Glutamatergic neuron (in vitro differentiated cells): Measurements from ENCODE around the gene COL25A1. TPM values are rescaled to one million over a fixed set of nuclear protein-coding genes. Genes with fewer than 3 reads are reported as not detected.
"Not testable (repeated sequence)": the region's sequence is repeated elsewhere in the genome, so short reads cannot be mapped to it uniquely, and the experiment has no call there.

Experiments
- DNase-seq: peaks from one replicate; pipeline ENCODE4 v3.0.0; 2022
- H3K27ac Mint-ChIP-seq: one replicate; pipeline ENCODE4 v1.8.0; 2020; ENCODE audit warnings: mild to moderate bottlenecking, mixed read lengths, inconsistent platforms; ENCODE audit not compliant: unreplicated experiment
- H3K27me3 Mint-ChIP-seq: one replicate; pipeline ENCODE4 v1.8.0; 2020; ENCODE audit warnings: mild to moderate bottlenecking, moderate library complexity, mixed read lengths, inconsistent platforms; ENCODE audit not compliant: unreplicated experiment
- H3K36me3 Mint-ChIP-seq: one replicate; pipeline ENCODE4 v1.8.0; 2020; ENCODE audit warnings: mild to moderate bottlenecking, mixed read lengths, inconsistent platforms; ENCODE audit not compliant: unreplicated experiment
- H3K4me1 Mint-ChIP-seq: one replicate; pipeline ENCODE4 v1.8.0; 2020; ENCODE audit warnings: mild to moderate bottlenecking, low read depth, mixed read lengths, inconsistent platforms; ENCODE audit not compliant: unreplicated experiment
- H3K4me3 Mint-ChIP-seq: one replicate; pipeline ENCODE4 v1.8.0; 2020; ENCODE audit warnings: mild to moderate bottlenecking, mixed read lengths, inconsistent platforms; ENCODE audit not compliant: unreplicated experiment
- H3K9me3 Mint-ChIP-seq: one replicate; pipeline ENCODE4 v1.8.0; 2020; ENCODE audit warnings: mild to moderate bottlenecking, moderate library complexity, mixed read lengths, inconsistent platforms; ENCODE audit not compliant: unreplicated experiment
- CTCF ChIP-seq: fragments of 200-600 bp; sonication (generic); IDR thresholded peaks from one replicate; pipeline ENCODE4 v1.5.0; 2021; ENCODE audit not compliant: partially characterized antibody, unreplicated experiment
- total RNA-seq: library from RNA; stranded (reverse); fragmentation: NEBNext Ultra II Directional; extraction: Animal tissue kit (Norgen Biotek cat#: 25700); gene quantifications from one replicate; pipeline ENCODE4 v1.2.1, GENCODE V29; 2021; ENCODE audit not compliant: unreplicated experiment

COL25A1 gene
- total RNA-seq, 1 donor from 2014 or later: 1.1 TPM

DNA sequence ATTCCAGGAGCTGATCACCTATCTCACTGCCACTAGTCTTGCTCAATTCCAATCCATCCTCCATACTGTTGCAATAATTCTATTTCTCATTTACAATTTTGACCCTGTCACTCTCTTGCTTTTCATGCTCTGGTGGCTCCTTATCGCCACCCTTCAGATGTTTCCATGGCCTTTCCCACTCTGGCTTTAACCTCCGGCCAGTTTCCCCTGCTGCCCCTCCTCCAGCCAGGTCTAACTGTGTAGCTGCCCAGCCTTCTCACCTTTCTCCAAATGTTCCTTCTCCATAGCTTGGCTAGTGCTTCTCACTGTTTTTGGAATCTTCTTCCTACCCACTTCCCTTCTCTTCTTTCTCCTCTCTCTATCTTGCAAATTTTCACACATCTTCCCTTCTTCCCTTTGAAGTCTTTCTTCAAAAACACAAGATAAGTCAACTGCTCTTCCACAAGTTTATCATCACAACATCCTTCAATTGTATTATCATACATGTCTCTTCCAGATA lies 153.8 kb downstream of the COL25A1 start:
- no peak for TF ChIP-seq CTCF
- H3K27ac Mint-ChIP-seq: no peak overlapping the region
- H3K9me3 Mint-ChIP-seq: peaks cover 2% of the 10 kb centered on the region
- no peaks in the 10 kb centered on the region for H3K4me1 Mint-ChIP-seq
- H3K36me3 Mint-ChIP-seq: peaks cover under 1% of the 10 kb centered on the region
- peaks cover 2% of the 10 kb centered on the region for H3K27me3 Mint-ChIP-seq
- H3K4me3 Mint-ChIP-seq: no peak overlapping the region
- DNase-seq: no peak

DNA sequence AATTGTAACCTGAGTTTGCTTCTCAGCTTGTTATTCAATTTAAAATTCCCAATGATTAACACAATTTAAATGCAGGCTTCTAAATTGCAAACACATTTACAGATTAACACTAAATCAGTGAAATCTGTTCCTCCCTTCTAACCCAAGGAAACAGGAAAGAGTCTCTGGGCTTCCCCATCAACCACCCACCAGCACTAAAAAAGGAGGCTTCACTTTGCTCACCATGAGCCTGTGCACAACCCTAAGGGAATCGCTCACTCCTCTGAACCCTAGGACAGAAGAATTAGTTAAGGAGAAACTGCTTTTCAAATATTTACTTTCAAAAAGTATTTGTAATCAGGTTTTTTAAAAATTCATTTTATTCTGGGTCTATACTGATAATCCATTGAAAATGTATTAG lies 155.3 kb downstream of the COL25A1 start:
- DNase-seq: no peak
- H3K4me3 Mint-ChIP-seq: no peak overlapping the region
- H3K36me3 Mint-ChIP-seq: peaks cover 6% of the 10 kb centered on the region
- H3K27ac Mint-ChIP-seq: no peak overlapping the region
- H3K27me3 Mint-ChIP-seq: peaks cover 2% of the 10 kb centered on the region
- no peaks in the 10 kb centered on the region for H3K4me1 Mint-ChIP-seq
- TF ChIP-seq CTCF: no peak
- H3K9me3 Mint-ChIP-seq: peaks cover under 1% of the 10 kb centered on the region

DNA sequence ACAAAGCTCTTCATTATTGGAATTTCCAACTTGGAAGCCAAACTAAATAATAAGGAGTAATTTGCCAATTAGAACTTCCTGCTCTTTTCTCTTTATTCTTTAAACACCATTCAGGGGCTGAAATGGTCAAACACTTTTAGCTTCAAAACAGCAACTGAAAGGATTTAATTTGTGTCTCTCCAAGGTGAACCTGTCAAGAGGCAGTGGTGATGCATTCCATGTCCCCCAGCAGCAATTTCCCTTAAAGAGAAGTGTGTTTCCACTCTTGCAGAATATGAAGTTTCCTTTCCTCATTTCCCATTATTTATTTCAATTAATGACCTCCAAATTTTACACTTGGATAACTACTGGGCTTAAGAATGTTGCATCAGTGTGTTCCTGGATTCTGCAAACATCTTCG lies 156.0 kb downstream of the COL25A1 start:
- H3K9me3 Mint-ChIP-seq: peaks cover 2% of the 10 kb centered on the region
- H3K36me3 Mint-ChIP-seq: peaks cover 6% of the 10 kb centered on the region

GRCh38 chr4:109138125-109138524 lies 164.3 kb downstream of the COL25A1 start:
- not testable (repeated sequence) for DNase-seq, H3K27ac Mint-ChIP-seq, H3K4me1 Mint-ChIP-seq, H3K9me3 Mint-ChIP-seq, H3K36me3 Mint-ChIP-seq, H3K4me3 Mint-ChIP-seq, H3K27me3 Mint-ChIP-seq

More for the DNA sequence above, 156.0 kb downstream of the COL25A1 start:
- no peak overlapping the region for H3K4me3 Mint-ChIP-seq
- no peak for DNase-seq
- H3K27ac Mint-ChIP-seq: no peak overlapping the region
- no peak for TF ChIP-seq CTCF
- no peaks in the 10 kb centered on the region for H3K4me1 Mint-ChIP-seq
- peaks cover 2% of the 10 kb centered on the region for H3K27me3 Mint-ChIP-seq

- no peak for TF ChIP-seq CTCF
- Mint-ChIP-seq H3K9me3 (no peaks in the 10 kb centered on the region), H3K4me1 (no peaks in the 10 kb centered on the region), H3K27me3 (no peaks in the 10 kb centered on the region), H3K36me3 (no peaks in the 10 kb centered on the region), H3K4me3 (no peak overlapping the region), H3K27ac (no peak overlapping the region)
- DNase-seq: no peak
These were observed 167.5 kb downstream of the COL25A1 start for GRCh38 chr4:109134921-109135320.
